PC-3 (cell line): ENCODE measurements around the gene WDR7. TPM values are rescaled to one million over a fixed set of nuclear protein-coding genes. Genes with fewer than 3 reads are reported as not detected.

Experiments
- ATAC-seq: fragments of 200-7000 bp; cut with Tn5 transposase; 2 replicates; pipeline ENCODE4 v1.9.1; 2020; ENCODE audit warnings: mild to moderate bottlenecking, moderate library complexity
- BruUV-seq: library from RNA; stranded (reverse); fragments of 400-500 nt; replicated peaks from 2 replicates; lab custom pipeline; 2021; lab: Mats Ljungman, UMichigan
- CTCF ChIA-PET: fragments of 300-600 bp; sonication (Branson Sonifier 250); formaldehyde crosslinking; loops from one replicate; lab custom pipeline; 2022; ENCODE audit warnings: antibody characterized with exemption; lab: Charles Lee
- POLR2A ChIA-PET: fragments of 300-600 bp; sonication (Branson Sonifier 250); formaldehyde crosslinking; loops from one replicate; lab custom pipeline; 2022; ENCODE audit warnings: antibody characterized with exemption; ENCODE audit not compliant: unreplicated experiment; lab: Charles Lee
- DNase-seq: peaks from one replicate; pipeline ENCODE4 v3.0.0-alpha.2; 2015
- H2AFZ ChIP-seq: fragments of 300-600 bp; sonication (generic); 2 replicates; pipeline ENCODE4 v1.6.0; 2016; ENCODE audit warnings: antibody characterized with exemption, low read length
- H3F3A ChIP-seq: fragments of 300-600 bp; sonication (generic); one replicate; pipeline ENCODE4 v1.6.0; 2017; ENCODE audit warnings: antibody characterized with exemption, low read length, control low read depth, mild to moderate bottlenecking; ENCODE audit not compliant: unreplicated experiment
- H3K27ac ChIP-seq: fragments of 300-600 bp; sonication (generic); 2 replicates; pipeline ENCODE4 v1.5.1; 2016; ENCODE audit warnings: mild to moderate bottlenecking, low read length
- H3K27me3 ChIP-seq: fragments of 300-600 bp; sonication (generic); 2 replicates; pipeline ENCODE4 v1.6.1; 2016; ENCODE audit warnings: low read length, mixed read lengths
- H3K36me3 ChIP-seq: fragments of 300-600 bp; sonication (generic); 2 replicates; pipeline ENCODE4 v1.6.1; 2016; ENCODE audit warnings: low read depth, mixed run types, low read length, mixed read lengths
- H3K4me1 ChIP-seq: fragments of 300-600 bp; sonication (generic); 2 replicates; pipeline ENCODE4 v1.5.1; 2016; ENCODE audit warnings: low read length; ENCODE audit not compliant: insufficient read depth
- H3K4me2 ChIP-seq: fragments of 300-600 bp; sonication (generic); 2 replicates; pipeline ENCODE4 v1.6.0; 2016; ENCODE audit warnings: low read length
- H3K4me3 ChIP-seq: fragments of 300-600 bp; sonication (generic); 2 replicates; pipeline ENCODE4 v1.5.1; 2016; ENCODE audit warnings: mild to moderate bottlenecking, low read length, mixed read lengths
- H3K79me2 ChIP-seq: fragments of 300-600 bp; sonication (generic); 2 replicates; pipeline ENCODE4 v1.6.1; 2017; ENCODE audit warnings: low read length, mixed read lengths
- H3K9ac ChIP-seq: fragments of 300-600 bp; sonication (generic); 2 replicates; pipeline ENCODE4 v1.6.0; 2016; ENCODE audit warnings: mild to moderate bottlenecking, low read length
- H3K9me2 ChIP-seq: fragments of 300-600 bp; sonication (generic); replicated peaks from 2 replicates; pipeline ENCODE4 v1.6.1; 2016; ENCODE audit warnings: mixed run types, low read length, mixed read lengths
- H3K9me3 ChIP-seq: fragments of 300-600 bp; sonication (generic); 2 replicates; pipeline ENCODE4 v1.6.1; 2016; ENCODE audit warnings: low read length, mixed read lengths
- H4K20me1 ChIP-seq: fragments of 300-600 bp; sonication (generic); 2 replicates; pipeline ENCODE4 v1.6.1; 2016; ENCODE audit warnings: low read length, mixed read lengths
- CTCF ChIP-seq: fragments of 300-600 bp; sonication (generic); conservative IDR thresholded peaks from 2 replicates; pipeline ENCODE4 v1.5.1; 2017; ENCODE audit warnings: antibody characterized with exemption, low read depth, mild to moderate bottlenecking, low read length
- EZH2 ChIP-seq: fragments of 300-600 bp; sonication (generic); IDR thresholded peaks from one replicate; pipeline ENCODE4 v1.6.1; 2017; ENCODE audit warnings: antibody characterized with exemption, mild to moderate bottlenecking, low read length; ENCODE audit not compliant: unreplicated experiment
- EZH2phosphoT487 ChIP-seq: fragments of 300-600 bp; sonication (generic); IDR thresholded peaks from 2 replicates; pipeline ENCODE4 v1.6.1; 2018; ENCODE audit warnings: mild to moderate bottlenecking, antibody characterized with exemption, low read length, borderline replicate concordance
- intact Hi-C: fragments of 100-400 bp; cut with micrococcal nuclease; formaldehyde crosslinking; loops from 2 replicates; pipeline ENCODE4 v1.9.0; 2023
- total RNA-seq: library from RNA; depleted of rRNA; stranded (reverse); fragments of >200 nt; gene quantifications from 2 replicates; pipeline ENCODE4 v1.2.3, GENCODE V29; 2014

WDR7 gene
- total RNA-seq, 1 experiment from 2014 or later = 16.0 TPM

DNA sequence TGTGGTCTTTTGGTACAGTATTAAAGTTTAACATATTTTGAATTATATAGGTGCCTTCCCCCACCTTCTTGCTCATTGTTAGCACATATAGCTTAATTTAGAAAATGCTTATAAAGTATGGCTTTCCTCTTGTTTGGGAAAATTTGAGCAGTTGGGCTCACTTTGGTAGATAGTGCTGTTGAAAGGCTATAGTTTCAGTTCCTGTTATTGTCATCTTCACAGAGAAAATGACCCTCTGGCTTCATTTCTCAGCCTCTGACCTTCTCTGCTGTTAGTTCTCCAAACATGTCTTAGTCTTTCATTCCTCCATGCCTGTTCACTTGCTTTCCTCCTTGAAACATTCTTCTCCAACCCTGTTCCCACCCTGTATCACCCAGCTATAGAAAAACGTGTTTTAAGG, 200.6 kb downstream of the WDR7 start:
- no peaks in the 10 kb centered on the region for H3K79me2 ChIP-seq
- CTCF ChIA-PET = no interaction called here

GRCh38 chr18:56853961-56854360, 202.8 kb downstream of the WDR7 start:
- ChIA-PET POLR2A (no interaction called here), CTCF (no interaction called here)
- H3K79me2 ChIP-seq = no peaks in the 10 kb centered on the region
- no peak for ATAC-seq
- no peak overlapping the region for H3K9ac ChIP-seq
- no peak overlapping the region for H2AFZ ChIP-seq
- DNase-seq = no peak
- H3F3A ChIP-seq = no peaks in the 10 kb centered on the region
- no peak overlapping the region for H3K4me2 ChIP-seq
- no peaks in the 10 kb centered on the region for H4K20me1 ChIP-seq
- no peaks in the 10 kb centered on the region for H3K4me1 ChIP-seq
- no peaks in the 10 kb centered on the region for H3K27me3 ChIP-seq
- H3K9me2 ChIP-seq = no peaks in the 10 kb centered on the region
- H3K27ac ChIP-seq = no peak overlapping the region
- TF ChIP-seq EZH2 (no peak), EZH2phosphoT487 (no peak), CTCF (no peak)
- H3K36me3 ChIP-seq = no peaks in the 10 kb centered on the region
- no TSS peak for BruUV-seq
- intact Hi-C loops = no loop called here
- no peaks in the 10 kb centered on the region for H3K9me3 ChIP-seq
- no peak overlapping the region for H3K4me3 ChIP-seq

More for the DNA sequence above, 200.6 kb downstream of the WDR7 start:
- Histone ChIP-seq H3F3A (no peaks in the 10 kb centered on the region), H3K9me3 (no peaks in the 10 kb centered on the region), H3K36me3 (no peaks in the 10 kb centered on the region), H3K27me3 (no peaks in the 10 kb centered on the region), H3K9ac (no peak overlapping the region), H3K4me2 (no peak overlapping the region), H3K4me1 (no peaks in the 10 kb centered on the region), H3K27ac (no peak overlapping the region), H2AFZ (no peak overlapping the region), H3K9me2 (no peaks in the 10 kb centered on the region), H4K20me1 (no peaks in the 10 kb centered on the region), H3K4me3 (no peak overlapping the region)
- no peak for DNase-seq
- no peak for ATAC-seq
- TF ChIP-seq EZH2 (no peak), EZH2phosphoT487 (no peak), CTCF (no peak)
- intact Hi-C loops = no loop called here
- no TSS peak for BruUV-seq
- POLR2A ChIA-PET = no interaction called here

DNA sequence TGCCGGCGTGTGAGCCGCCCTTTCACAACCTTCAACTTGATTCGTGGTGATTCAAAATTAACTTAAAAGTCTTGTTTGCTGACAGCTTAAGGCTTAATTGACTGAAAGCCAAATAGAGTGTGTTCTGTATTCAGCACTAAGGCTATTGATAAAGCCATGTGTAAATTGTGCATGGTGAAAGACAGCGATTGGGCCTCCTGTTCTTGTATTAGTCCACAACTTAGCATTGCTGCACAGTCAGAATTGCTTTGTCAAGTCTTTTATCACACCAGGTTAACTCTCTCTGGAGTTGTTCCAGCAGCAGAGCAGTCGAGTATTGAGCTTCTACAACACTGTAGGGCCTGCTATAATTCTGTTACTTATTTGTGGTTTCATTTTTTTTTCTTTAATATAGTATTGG, 210.1 kb downstream of the WDR7 start:
- no peak overlapping the region for H3K27ac ChIP-seq
- no peak overlapping the region for H3K4me2 ChIP-seq
- no peaks in the 10 kb centered on the region for H3K9me3 ChIP-seq
- BruUV-seq = no TSS peak
- H3K27me3 ChIP-seq = no peaks in the 10 kb centered on the region
- H3K36me3 ChIP-seq = no peaks in the 10 kb centered on the region
- TF ChIP-seq EZH2phosphoT487 = no peak
- TF ChIP-seq EZH2 = no peak
- TF ChIP-seq CTCF = no peak
- intact Hi-C loops = loop anchor here (10.0 kb wide), 1 partner anchor 144 kb away; no protein-coding TSS in a partner anchor
- H3K4me3 ChIP-seq = no peak overlapping the region
- no peaks in the 10 kb centered on the region for H3K9me2 ChIP-seq
- CTCF ChIA-PET = no interaction called here
- no peak overlapping the region for H3K9ac ChIP-seq
- H2AFZ ChIP-seq = no peak overlapping the region
- H3K4me1 ChIP-seq = no peaks in the 10 kb centered on the region
- POLR2A ChIA-PET = no interaction called here
- no peaks in the 10 kb centered on the region for H3K79me2 ChIP-seq
- H4K20me1 ChIP-seq = no peaks in the 10 kb centered on the region
- ATAC-seq = no peak
- DNase-seq = no peak
- H3F3A ChIP-seq = no peaks in the 10 kb centered on the region
